ENCODE data around the gene C1QTNF7.

GRCh38 chr4:15402146-15402545 lies 25.7 kb upstream of the C1QTNF7 start:
- TF ChIP-seq CTCF (conservative IDR thresholded peaks at IDR 0.05; ENCODE audit: low read length) (no peak), EZH2phosphoT487 (IDR thresholded peaks at IDR 0.05; ENCODE audit: borderline replicate concordance) (no peak)

Data from Loucy (cell line).